Measurements from ENCODE around the gene STK17B.

DNA sequence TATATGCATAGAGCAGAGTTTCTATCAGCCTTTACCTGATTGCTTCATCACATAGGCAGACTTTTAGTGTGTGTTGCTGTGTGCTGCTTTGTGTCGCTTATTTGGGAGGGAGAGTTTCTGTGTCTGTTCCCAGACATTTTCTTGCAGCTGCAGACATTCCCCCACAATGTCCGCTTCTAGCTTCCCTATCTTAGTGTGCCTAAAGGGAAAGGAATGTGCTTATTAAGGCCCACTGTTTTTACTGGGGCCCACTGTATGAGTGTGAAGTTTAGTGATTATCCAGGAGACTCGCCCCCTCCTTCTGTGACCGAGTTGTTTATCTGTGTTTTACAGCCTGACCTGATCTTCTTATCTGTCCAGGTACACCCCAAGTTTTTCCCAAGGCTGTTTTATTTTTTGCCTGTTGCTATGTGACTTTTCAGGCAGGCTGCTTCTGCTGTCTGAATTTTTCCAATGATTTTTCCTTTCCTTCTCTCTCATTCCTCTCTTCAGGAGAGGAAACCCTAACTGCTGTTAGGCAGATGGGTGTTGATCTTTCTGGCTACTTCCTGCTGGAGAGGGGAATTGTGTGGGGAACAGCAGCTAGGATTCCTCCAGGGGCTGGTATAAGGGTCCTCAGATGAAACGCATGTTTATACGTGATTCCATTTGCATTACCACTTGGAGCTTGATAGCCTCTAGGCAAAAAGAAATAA, 47.6 kb downstream of the STK17B start:
- TF ChIP-seq CTCF (conservative IDR thresholded peaks at IDR 0.05; ENCODE audit: low read length): no peak
- TF ChIP-seq EZH2phosphoT487 (IDR thresholded peaks at IDR 0.05; ENCODE audit: borderline replicate concordance): no peak
